GM08714 (cell line): Measurements from ENCODE around the gene PLCG2.

ENCODE experiments used
- H3K4me3 ChIP-seq: fragments of 200-500 bp; sonication (Bioruptor generic); 2 replicates; pipeline ENCODE4 v1.5.1; 2014; ENCODE audit warnings: mild to moderate bottlenecking, low read length, inconsistent platforms
- ZNF274 ChIP-seq: IDR thresholded peaks from 2 replicates; pipeline ENCODE4 v1.6.1; 2012; ENCODE audit warnings: mild to moderate bottlenecking, low read depth, low read length

The PLCG2 gene

GRCh38 chr16:81894592-81894991 lies 115.5 kb downstream of the PLCG2 start:
- no peak for TF ChIP-seq ZNF274
- no peak overlapping the region for H3K4me3 ChIP-seq

GRCh38 chr16:81896902-81897301 lies 117.8 kb downstream of the PLCG2 start:
- no peak for TF ChIP-seq ZNF274
- no peak overlapping the region for H3K4me3 ChIP-seq

GRCh38 chr16:81899601-81900000 lies 120.5 kb downstream of the PLCG2 start:
- no peak overlapping the region for H3K4me3 ChIP-seq
- no peak for TF ChIP-seq ZNF274

- no peak overlapping the region for H3K4me3 ChIP-seq
- no peak for TF ChIP-seq ZNF274
These were observed 120.9 kb downstream of the PLCG2 start for GRCh38 chr16:81900014-81900413.

GRCh38 chr16:81900456-81900855 lies 121.4 kb downstream of the PLCG2 start:
- no peak overlapping the region for H3K4me3 ChIP-seq
- no peak for TF ChIP-seq ZNF274

- no peak overlapping the region for H3K4me3 ChIP-seq
- no peak for TF ChIP-seq ZNF274
These were observed 122.4 kb downstream of the PLCG2 start for GRCh38 chr16:81901484-81901883.

GRCh38 chr16:81902025-81902424 lies 122.9 kb downstream of the PLCG2 start:
- H3K4me3 ChIP-seq: no peak overlapping the region
- no peak for TF ChIP-seq ZNF274

GRCh38 chr16:81904320-81904719 lies 125.2 kb downstream of the PLCG2 start:
- no peak for TF ChIP-seq ZNF274
- no peak overlapping the region for H3K4me3 ChIP-seq

- no peak for TF ChIP-seq ZNF274
- H3K4me3 ChIP-seq: no peak overlapping the region
These were observed 126.2 kb downstream of the PLCG2 start for GRCh38 chr16:81905277-81905676.

- no peak overlapping the region for H3K4me3 ChIP-seq
- no peak for TF ChIP-seq ZNF274
These were observed 128.6 kb downstream of the PLCG2 start for GRCh38 chr16:81907681-81908080.

GRCh38 chr16:81908466-81909262 lies 129.6 kb downstream of the PLCG2 start:
- no peak overlapping the region for H3K4me3 ChIP-seq
- no peak for TF ChIP-seq ZNF274

GRCh38 chr16:81910366-81910885 lies 131.3 kb downstream of the PLCG2 start:
- no peak overlapping the region for H3K4me3 ChIP-seq
- TF ChIP-seq ZNF274: no peak

GRCh38 chr16:81912395-81912794 lies 133.3 kb downstream of the PLCG2 start:
- no peak overlapping the region for H3K4me3 ChIP-seq
- TF ChIP-seq ZNF274: no peak

GRCh38 chr16:81913222-81913621 lies 134.1 kb downstream of the PLCG2 start:
- H3K4me3 ChIP-seq: no peak overlapping the region
- TF ChIP-seq ZNF274: no peak

- no peak for TF ChIP-seq ZNF274
- H3K4me3 ChIP-seq: no peak overlapping the region
These were observed 138.3 kb downstream of the PLCG2 start for GRCh38 chr16:81917375-81917774.

- no peak for TF ChIP-seq ZNF274
- no peak overlapping the region for H3K4me3 ChIP-seq
These were observed 139.8 kb downstream of the PLCG2 start for GRCh38 chr16:81918927-81919326.

GRCh38 chr16:81920498-81920897 lies 141.4 kb downstream of the PLCG2 start:
- no peak for TF ChIP-seq ZNF274
- H3K4me3 ChIP-seq: no peak overlapping the region
